ENCODE data around the gene VMAC. TPM values are rescaled to one million over a fixed set of nuclear protein-coding genes. Genes with fewer than 3 reads are reported as not detected.

VMAC gene
- total RNA-seq, 1 donor from 2014 or later: 3.1 TPM

DNA sequence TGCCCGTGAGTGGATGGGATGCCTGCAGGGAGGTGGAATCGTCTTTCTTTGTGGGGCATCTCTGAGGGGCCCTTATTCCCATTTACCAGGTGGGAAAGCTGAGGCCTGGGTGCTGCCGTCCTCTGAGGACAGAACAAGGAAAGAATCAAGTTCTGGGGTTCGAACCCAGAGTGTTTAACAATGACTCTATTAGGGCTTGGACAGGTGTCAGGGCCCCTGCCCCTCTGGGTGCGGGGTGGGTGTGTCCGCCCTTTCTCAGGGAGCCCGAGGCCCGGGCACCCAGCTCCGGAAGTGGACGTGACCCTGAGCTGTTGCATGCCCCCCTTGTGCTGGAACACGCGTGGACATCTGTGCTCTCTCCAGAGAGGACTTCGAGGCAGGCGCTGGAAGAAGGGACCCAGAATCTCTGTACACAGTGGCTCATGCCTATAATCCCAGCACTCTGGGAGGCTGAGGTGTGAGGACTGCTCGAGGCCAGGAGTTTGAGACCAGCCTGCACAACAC lies 11.8 kb upstream of the VMAC start:
- H3K27ac Mint-ChIP-seq: no peak overlapping the region
- no peaks in the 10 kb centered on the region for H3K4me1 Mint-ChIP-seq (ENCODE audit: low read depth)
- intact Hi-C loops (cut with micrococcal nuclease): no loop called here

DNA sequence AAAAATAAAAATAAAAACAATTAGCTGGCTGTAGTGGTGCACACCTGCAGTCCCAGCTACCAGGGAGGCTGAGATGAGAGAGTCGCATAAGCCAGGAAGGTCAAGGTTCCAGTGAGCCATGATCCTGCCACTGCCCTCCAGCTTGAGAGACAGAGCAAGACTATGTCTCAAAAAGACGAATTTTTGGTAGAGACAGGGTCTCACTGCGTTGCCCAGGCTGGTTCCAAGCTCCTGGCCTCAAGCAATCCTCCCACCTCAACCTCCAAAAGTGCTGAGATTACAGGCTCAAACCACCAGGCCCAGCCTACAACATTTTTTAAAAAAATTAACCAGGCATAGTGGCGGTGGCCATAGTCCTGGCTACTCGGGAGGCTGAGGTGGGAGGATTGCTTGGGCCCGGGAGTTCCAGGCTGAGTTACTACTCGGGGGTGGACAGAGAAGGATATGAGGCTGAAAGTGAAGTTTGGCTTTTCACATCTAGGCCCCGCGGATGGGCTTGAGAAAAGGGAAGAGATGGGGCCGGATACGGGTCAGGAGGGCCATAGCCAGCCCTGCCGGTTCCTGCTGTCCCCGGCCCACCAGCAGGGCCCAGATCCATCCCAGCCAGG lies 11.3 kb upstream of the VMAC start:
- Mint-ChIP-seq H3K4me3 (ENCODE audit: low read depth) (no peak overlapping the region), H3K27me3 (ENCODE audit: low read depth) (no peaks in the 10 kb centered on the region), H3K27ac (no peak overlapping the region), H3K9me3 (no peaks in the 10 kb centered on the region), H3K36me3 (ENCODE audit: low read depth) (peaks cover 8% of the 10 kb centered on the region), H3K4me1 (ENCODE audit: low read depth) (no peaks in the 10 kb centered on the region)
- no peak for DNase-seq (ENCODE audit: low spot score)
- intact Hi-C loops (cut with micrococcal nuclease): no loop called here

More for the DNA sequence above, 11.8 kb upstream of the VMAC start:
- Mint-ChIP-seq H3K27me3 (ENCODE audit: low read depth) (no peaks in the 10 kb centered on the region), H3K36me3 (ENCODE audit: low read depth) (peaks cover 8% of the 10 kb centered on the region), H3K9me3 (no peaks in the 10 kb centered on the region), H3K4me3 (ENCODE audit: low read depth) (no peak overlapping the region)
- no peak for DNase-seq (ENCODE audit: low spot score)

DNA sequence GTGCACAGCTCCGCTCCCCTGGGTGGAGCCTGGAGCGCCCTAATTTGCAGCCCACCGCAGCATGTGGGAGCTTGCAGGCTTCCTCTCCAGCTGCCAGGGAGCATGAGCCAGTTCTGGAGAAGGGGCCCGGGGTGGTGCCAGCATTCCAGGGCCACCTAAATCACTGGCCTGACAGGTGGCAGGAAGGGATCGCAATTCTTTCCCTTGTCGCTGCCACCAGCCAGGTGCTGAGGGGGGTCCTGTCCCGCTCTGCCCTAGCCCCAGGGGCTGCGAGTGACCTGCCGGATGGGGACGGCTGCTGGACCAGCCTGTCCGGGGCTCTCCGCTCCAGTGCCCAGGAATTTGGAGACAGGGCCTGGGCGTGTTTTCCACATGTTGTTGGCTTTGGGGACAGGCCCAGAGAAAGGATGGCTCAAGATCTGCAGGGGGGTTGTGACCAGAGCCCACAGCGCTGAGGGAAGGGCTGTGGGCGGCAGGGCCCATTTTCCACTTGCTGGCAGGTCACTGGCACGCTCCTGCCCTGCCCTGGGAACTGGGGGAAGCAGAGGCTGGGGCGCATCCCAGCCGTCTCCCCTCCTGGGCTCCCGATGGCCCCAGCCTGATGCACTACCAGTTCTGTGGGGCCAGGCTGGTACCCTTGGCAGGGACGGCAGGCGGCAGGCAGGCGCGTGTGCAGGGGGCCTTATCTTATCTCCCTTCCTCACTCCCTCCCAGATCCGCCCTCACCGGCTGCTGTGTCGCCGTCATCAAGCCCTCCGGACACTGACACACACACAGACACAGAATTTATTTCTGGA lies 10.6 kb upstream of the VMAC start:
- Mint-ChIP-seq H3K4me3 (ENCODE audit: low read depth) (no peak overlapping the region), H3K9me3 (no peaks in the 10 kb centered on the region), H3K36me3 (ENCODE audit: low read depth) (peaks cover 8% of the 10 kb centered on the region), H3K27ac (no peak overlapping the region), H3K27me3 (ENCODE audit: low read depth) (no peaks in the 10 kb centered on the region), H3K4me1 (ENCODE audit: low read depth) (no peaks in the 10 kb centered on the region)
- intact Hi-C loops (cut with micrococcal nuclease): no loop called here
- DNase-seq (ENCODE audit: low spot score): no peak

DNA sequence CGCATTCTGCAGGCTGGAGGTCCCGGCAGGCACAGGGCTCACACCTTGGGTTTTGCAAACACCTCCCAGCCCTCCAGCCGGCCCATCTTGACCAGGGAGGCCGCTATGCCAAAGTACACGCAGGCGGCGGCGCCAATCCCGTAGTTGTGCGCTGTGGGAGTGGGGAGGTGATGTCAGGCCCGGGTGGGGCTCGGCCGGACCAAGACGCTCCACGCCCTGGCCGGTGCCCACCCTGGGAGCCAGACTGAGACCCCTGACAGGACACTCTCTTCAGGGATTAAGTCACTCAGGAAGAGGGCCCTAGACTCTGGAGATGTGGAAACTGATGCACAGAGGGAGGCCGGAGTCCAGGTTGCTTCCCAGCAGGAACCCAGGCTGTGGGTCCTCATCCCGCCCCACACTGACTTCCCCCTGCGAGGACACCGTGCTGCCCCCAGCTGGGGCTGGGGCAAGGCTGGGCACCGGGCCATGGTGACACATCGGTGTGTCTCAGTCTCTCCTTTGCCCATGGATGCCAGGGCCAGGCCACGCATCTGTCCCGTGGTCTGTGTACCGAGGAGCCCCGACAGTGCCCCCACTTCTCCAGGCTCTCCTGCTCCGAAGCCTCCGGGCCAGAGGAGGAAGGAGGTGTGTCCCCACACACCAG lies 9.8 kb upstream of the VMAC start:
- no peak for DNase-seq (ENCODE audit: low spot score)
- H3K9me3 Mint-ChIP-seq: no peaks in the 10 kb centered on the region
- H3K27ac Mint-ChIP-seq: no peak overlapping the region
- no peak overlapping the region for H3K4me3 Mint-ChIP-seq (ENCODE audit: low read depth)
- H3K27me3 Mint-ChIP-seq (ENCODE audit: low read depth): no peaks in the 10 kb centered on the region
- H3K4me1 Mint-ChIP-seq (ENCODE audit: low read depth): no peaks in the 10 kb centered on the region
- intact Hi-C loops (cut with micrococcal nuclease): no loop called here
- peaks cover 8% of the 10 kb centered on the region for H3K36me3 Mint-ChIP-seq (ENCODE audit: low read depth)

DNA sequence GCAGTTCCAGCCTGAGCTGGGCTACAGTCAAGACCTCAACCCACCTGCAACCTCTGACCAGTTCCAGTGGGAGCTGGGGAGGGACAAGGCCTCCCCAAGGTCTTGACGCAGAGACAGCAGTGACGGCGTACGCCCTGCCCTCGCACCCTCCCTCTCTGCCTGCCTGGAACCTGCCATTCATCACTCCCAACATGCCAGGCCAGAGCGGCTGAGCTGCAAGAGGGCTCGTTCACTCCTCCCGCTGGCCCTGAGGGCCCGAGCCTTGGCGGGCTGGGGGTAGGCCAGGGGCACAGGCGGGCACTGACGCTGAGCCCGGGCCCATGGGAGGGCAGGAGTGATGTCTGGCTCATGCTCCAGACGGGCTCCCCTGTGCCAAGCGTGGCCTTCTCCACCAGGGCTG lies 9.3 kb upstream of the VMAC start:
- no peaks in the 10 kb centered on the region for H3K9me3 Mint-ChIP-seq
- intact Hi-C loops (cut with micrococcal nuclease): no loop called here
- DNase-seq (ENCODE audit: low spot score): no peak
- H3K4me1 Mint-ChIP-seq (ENCODE audit: low read depth): no peaks in the 10 kb centered on the region
- no peak overlapping the region for H3K4me3 Mint-ChIP-seq (ENCODE audit: low read depth)
- H3K27me3 Mint-ChIP-seq (ENCODE audit: low read depth): no peaks in the 10 kb centered on the region
- no peak overlapping the region for H3K27ac Mint-ChIP-seq
- peaks cover 13% of the 10 kb centered on the region for H3K36me3 Mint-ChIP-seq (ENCODE audit: low read depth)

DNA sequence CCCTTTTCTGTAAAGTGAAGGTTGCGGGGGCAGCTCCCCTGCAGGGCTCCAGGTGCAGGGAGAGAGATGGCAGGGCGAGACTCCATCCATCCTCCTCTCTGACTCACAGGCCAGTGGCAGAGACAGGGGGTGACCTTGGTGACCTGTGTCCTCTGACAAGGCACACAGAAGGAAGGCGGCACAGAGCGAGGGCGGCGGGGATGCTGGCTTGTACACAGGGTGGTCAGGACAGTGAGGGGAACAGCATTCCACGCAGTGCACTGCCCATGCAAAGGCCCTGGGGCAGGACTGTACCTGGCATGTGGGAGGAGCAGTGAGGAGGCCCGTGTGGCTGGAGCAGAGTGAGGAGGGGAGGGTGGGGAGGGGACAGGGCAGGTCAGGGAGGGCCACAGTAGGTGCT lies 8.8 kb upstream of the VMAC start:
- Mint-ChIP-seq H3K27me3 (ENCODE audit: low read depth) (no peaks in the 10 kb centered on the region), H3K36me3 (ENCODE audit: low read depth) (peaks cover 14% of the 10 kb centered on the region), H3K4me3 (ENCODE audit: low read depth) (no peak overlapping the region), H3K9me3 (no peaks in the 10 kb centered on the region), H3K27ac (no peak overlapping the region), H3K4me1 (ENCODE audit: low read depth) (peaks cover under 1% of the 10 kb centered on the region)
- DNase-seq (ENCODE audit: low spot score): no peak
- intact Hi-C loops (cut with micrococcal nuclease): no loop called here

DNA sequence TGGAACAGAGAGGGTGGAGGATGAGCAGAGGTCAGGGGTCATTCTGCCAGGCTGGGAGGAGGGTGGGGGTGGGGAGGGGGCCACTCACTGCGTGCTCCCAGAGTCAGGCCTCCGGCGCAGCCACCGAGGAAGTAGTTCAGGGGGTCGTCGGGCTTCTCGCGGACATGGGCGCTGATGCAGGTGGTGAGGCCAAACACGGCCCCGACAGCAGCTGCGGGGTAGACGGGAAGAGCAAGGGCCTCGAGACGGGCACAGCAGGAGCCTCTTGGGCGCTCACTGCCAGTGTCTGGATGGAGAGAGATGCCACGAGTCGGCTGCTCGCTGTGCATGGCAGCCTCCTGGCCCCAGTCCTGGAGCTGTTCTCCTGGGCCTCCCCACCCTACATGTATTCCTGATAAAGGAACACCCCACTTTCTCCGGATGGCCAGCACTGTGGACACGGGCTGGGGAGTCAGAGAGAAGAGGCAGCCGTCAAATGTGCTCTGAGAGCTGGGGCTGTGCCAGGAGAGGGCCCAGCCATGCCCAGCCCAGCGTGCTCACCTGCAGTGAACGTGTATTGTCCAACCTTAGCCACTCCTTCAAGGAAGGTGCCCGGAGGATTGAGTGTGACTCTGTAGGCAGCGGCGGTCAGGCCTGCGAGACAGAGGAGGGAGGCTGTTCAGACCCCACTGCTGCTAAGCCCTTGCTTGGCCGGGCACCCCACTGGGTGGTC lies 8.2 kb upstream of the VMAC start:
- peaks cover 19% of the 10 kb centered on the region for H3K36me3 Mint-ChIP-seq (ENCODE audit: low read depth)
- no peaks in the 10 kb centered on the region for H3K27me3 Mint-ChIP-seq (ENCODE audit: low read depth)
- H3K9me3 Mint-ChIP-seq: no peaks in the 10 kb centered on the region
- no peak overlapping the region for H3K4me3 Mint-ChIP-seq (ENCODE audit: low read depth)
- H3K27ac Mint-ChIP-seq: no peak overlapping the region
- intact Hi-C loops (cut with micrococcal nuclease): no loop called here
- no peak for DNase-seq (ENCODE audit: low spot score)
- H3K4me1 Mint-ChIP-seq (ENCODE audit: low read depth): peaks cover 4% of the 10 kb centered on the region

DNA sequence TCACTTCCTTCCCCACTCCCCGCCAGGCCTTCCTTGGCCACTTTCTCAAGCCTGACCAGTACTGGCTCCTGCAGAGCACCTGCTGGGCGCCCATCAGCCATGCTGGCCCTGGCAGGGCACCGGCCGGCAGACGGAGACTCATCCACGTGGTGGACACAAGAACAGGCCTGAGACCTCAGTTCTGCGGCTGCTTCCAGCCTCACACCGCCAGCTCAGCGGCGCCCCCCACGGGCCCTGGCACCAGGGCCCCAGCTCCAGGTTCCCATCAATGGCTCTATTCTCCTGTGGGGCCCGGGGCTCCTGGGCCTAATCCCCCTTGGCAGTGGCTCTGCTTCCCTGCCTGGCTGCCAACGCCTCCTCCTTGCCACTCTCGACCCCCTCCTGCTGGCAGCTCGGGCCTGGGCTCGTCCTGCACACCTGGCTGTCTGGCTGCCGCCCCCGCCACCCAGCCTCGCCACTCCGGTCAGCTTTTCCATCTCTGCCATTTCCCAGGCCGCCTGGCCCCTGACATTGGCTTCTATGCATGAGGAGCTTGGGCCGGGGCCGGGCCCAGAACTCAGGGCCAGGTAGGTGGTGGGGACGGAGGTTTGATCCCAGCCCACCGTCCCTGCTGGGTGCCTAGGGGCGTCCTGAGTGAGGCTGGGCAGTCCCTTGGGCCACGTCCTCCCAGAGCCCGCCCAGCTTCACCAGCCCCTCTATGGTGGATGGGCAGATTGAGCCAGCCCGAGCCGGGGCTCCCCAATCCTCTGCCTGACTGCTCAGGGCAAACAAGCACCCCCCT lies 7.3 kb upstream of the VMAC start:
- no peak for DNase-seq (ENCODE audit: low spot score)
- H3K36me3 Mint-ChIP-seq (ENCODE audit: low read depth): peaks cover 19% of the 10 kb centered on the region
- no peaks in the 10 kb centered on the region for H3K27me3 Mint-ChIP-seq (ENCODE audit: low read depth)
- H3K4me1 Mint-ChIP-seq (ENCODE audit: low read depth): peaks cover 6% of the 10 kb centered on the region
- no peak overlapping the region for H3K27ac Mint-ChIP-seq
- no peak overlapping the region for H3K4me3 Mint-ChIP-seq (ENCODE audit: low read depth)
- intact Hi-C loops (cut with micrococcal nuclease): no loop called here
- H3K9me3 Mint-ChIP-seq: no peaks in the 10 kb centered on the region

DNA sequence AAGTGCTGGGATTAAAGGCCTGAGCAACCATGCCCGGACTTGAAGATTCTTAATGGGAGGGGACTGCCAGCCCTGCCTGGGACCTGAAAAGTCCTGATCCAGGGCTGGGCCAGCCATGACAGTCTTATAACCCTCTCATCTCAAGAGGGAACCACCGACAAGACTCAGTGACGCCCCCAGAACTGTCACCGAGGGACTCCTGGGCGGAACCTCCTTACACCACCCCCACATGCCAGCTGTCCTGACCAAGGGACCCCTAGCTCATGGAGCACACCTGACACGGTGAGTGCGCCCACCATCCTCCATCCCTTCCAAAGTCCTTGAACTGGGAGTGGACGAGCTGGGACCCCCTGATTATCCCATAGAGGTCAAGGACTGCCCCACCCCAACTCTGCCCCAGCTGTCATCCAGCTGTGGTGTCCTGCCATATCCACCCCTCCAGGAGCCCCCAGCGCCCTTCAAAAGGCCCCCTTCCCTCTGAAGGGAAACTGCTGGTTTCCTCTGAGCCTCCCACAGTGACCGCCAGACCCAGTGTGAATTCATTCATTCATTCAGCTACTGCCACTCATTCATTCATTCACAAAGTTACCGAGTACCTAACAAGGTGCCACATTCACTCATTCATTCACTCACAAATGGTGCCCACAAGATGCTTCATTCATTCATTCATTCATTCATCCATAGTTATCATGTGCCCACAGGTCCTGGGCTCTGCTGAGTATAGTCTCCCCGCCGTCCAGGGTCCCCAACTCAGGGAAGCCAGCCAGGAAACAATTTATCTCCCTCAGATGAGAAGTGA lies 4.7 kb upstream of the VMAC start:
- Mint-ChIP-seq H3K27ac (no peak overlapping the region), H3K36me3 (ENCODE audit: low read depth) (peaks cover 24% of the 10 kb centered on the region), H3K4me3 (ENCODE audit: low read depth) (no peak overlapping the region), H3K27me3 (ENCODE audit: low read depth) (no peaks in the 10 kb centered on the region), H3K9me3 (no peaks in the 10 kb centered on the region), H3K4me1 (ENCODE audit: low read depth) (peaks cover 10% of the 10 kb centered on the region)
- DNase-seq (ENCODE audit: low spot score): no peak
- intact Hi-C loops (cut with micrococcal nuclease): loop anchor here (5.0 kb wide), 2 partner anchors 77 to 108 kb away; partner anchors contain the start of genes DUS3L and RANBP3

DNA sequence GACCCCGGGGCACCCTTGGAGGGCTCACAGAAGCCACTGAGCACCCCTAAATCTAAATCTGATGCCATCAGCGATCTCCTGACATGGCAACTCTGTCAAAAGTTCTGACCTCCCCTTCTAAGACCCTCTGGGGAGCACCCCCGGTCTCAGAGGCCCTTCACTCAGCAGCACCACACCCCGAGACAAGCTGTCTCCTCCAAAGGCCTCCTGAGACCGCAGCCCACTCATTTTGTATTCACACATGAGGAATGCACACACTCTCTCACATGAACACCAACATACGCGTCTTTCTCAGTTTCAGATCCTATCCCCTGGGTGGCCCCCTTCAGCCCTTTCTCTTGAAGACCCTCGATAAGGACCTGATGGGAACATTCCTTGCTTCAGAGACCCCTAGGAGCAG lies 3.7 kb upstream of the VMAC start:
- DNase-seq (ENCODE audit: low spot score): no peak
- peak overlapping the region; percentile 17 for H3K4me3 Mint-ChIP-seq (ENCODE audit: low read depth)
- peaks cover 16% of the 10 kb centered on the region for H3K36me3 Mint-ChIP-seq (ENCODE audit: low read depth)
- H3K27ac Mint-ChIP-seq: no peak overlapping the region
- H3K9me3 Mint-ChIP-seq: no peaks in the 10 kb centered on the region
- H3K4me1 Mint-ChIP-seq (ENCODE audit: low read depth): peaks cover 10% of the 10 kb centered on the region
- intact Hi-C loops (cut with micrococcal nuclease): loop anchor here (5.0 kb wide), 2 partner anchors 76 to 109 kb away; partner anchors contain the start of genes DUS3L and RANBP3
- H3K27me3 Mint-ChIP-seq (ENCODE audit: low read depth): no peaks in the 10 kb centered on the region

DNA sequence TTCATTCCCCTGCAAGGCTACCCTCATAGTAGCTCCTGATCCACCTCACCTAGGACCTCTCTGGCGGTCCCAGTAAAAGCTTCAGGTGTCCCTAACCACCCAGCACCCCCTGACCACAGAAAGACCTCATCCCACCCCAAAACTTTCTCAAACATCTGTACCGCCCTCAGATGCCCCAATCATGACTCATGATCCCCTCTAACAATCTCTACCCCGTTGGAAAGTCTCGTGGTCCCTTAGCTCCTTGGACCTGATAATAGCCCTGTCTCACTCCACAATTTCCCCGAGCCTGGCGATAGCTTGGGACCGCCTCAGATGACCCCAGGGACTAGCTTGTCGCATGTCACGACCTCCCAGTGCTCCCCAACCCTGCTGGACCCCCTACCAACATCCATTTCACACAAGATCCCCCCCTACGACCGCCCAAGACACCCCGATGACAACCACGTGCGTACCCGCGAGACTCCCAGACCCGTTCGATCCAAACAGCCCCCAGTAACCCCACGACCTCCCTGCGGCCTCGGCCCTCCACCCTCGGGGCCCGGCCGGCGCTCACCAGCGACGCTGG lies 1.5 kb upstream of the VMAC start:
- Mint-ChIP-seq H3K4me1 (ENCODE audit: low read depth) (peaks cover 19% of the 10 kb centered on the region), H3K9me3 (no peaks in the 10 kb centered on the region), H3K27me3 (ENCODE audit: low read depth) (no peaks in the 10 kb centered on the region), H3K36me3 (ENCODE audit: low read depth) (peaks cover 20% of the 10 kb centered on the region), H3K4me3 (ENCODE audit: low read depth) (peak overlapping the region; percentile 97), H3K27ac (peak overlapping the region; percentile 97)
- DNase-seq (ENCODE audit: low spot score): no peak
- intact Hi-C loops (cut with micrococcal nuclease): loop anchor here (5.0 kb wide), 2 partner anchors 74 to 111 kb away; partner anchors contain the start of genes DUS3L and RANBP3
